CD4-positive, alpha-beta memory T cell (primary cell): Measurements from ENCODE around the gene MAPKAPK2. TPM values are rescaled to one million over a fixed set of nuclear protein-coding genes. Genes with fewer than 3 reads are reported as not detected.
"Not testable (repeated sequence)": the region's sequence is repeated elsewhere in the genome, so short reads cannot be mapped to it uniquely, and the experiment has no call there.

Experiments used
- CTCF ChIA-PET: fragments of 350-600 bp; sonication (Branson Sonifier 250); formaldehyde crosslinking; loops from one replicate; lab custom pipeline; 2021; ENCODE audit warnings: inconsistent platforms; ENCODE audit not compliant: partially characterized antibody; lab: Charles Lee
- POLR2A ChIA-PET: fragments of 350-600 bp; sonication (Branson Sonifier 250); formaldehyde crosslinking; loops from one replicate; lab custom pipeline; 2021; ENCODE audit not compliant: partially characterized antibody; lab: Charles Lee
- DNase-seq, 5 donors: peaks; one replicate each; pipeline versions ENCODE4 v3.0.0 to v3.0.0-alpha.2; 2020 to 2022; ENCODE audit warnings: mixed read lengths in 1 of 5
- H3K27ac ChIP-seq: one replicate; pipeline ENCODE4 v1.7.0; 2013; ENCODE audit warnings: low read depth, low read length
- H3K27me3 ChIP-seq: 2 replicates; pipeline ENCODE4 v1.7.0; 2013; ENCODE audit warnings: mild to moderate bottlenecking, low read length, moderate library complexity; ENCODE audit not compliant: insufficient read depth
- H3K36me3 ChIP-seq: 2 replicates; pipeline ENCODE4 v1.7.0; 2013; ENCODE audit warnings: mild to moderate bottlenecking, low read length, moderate library complexity; ENCODE audit not compliant: insufficient read depth
- H3K4me1 ChIP-seq: 2 replicates; pipeline ENCODE4 v1.7.0; 2013; ENCODE audit warnings: mild to moderate bottlenecking, low read length, moderate library complexity; ENCODE audit not compliant: insufficient read depth
- H3K4me3 ChIP-seq, 2 donors: one replicate each; pipeline ENCODE4 v1.7.0; 2013; ENCODE audit warnings: low read length in 2 of 2, mild to moderate bottlenecking in 1 of 2
- H3K9me3 ChIP-seq, 2 donors: one replicate each; pipeline ENCODE4 v1.7.0; 2013; ENCODE audit warnings: low read length in 2 of 2, control low read depth in 1 of 2; ENCODE audit not compliant: control insufficient read depth in 1 of 2
- H3K27ac Mint-ChIP-seq, 7 donors: one replicate each; pipeline ENCODE4 v1.8.0; 2020 to 2021; ENCODE audit warnings: mixed read lengths in 7 of 7, mild to moderate bottlenecking in 6 of 7, inconsistent platforms in 3 of 7, moderate library complexity in 3 of 7
- H3K27me3 Mint-ChIP-seq, 2 donors: one replicate each; pipeline ENCODE4 v1.8.0; 2020 to 2021; ENCODE audit warnings: mixed read lengths in 2 of 2
- H3K36me3 Mint-ChIP-seq, 2 donors: one replicate each; pipeline ENCODE4 v1.8.0; 2020 to 2021; ENCODE audit warnings: mixed read lengths in 2 of 2, inconsistent platforms in 1 of 2, mild to moderate bottlenecking in 1 of 2
- H3K4me1 Mint-ChIP-seq, 4 donors: one replicate each; pipeline ENCODE4 v1.8.0; 2020 to 2021; ENCODE audit warnings: mixed read lengths in 4 of 4, mild to moderate bottlenecking in 1 of 4
- H3K4me3 Mint-ChIP-seq, 8 donors: one replicate each; pipeline ENCODE4 v1.8.0; 2020 to 2021; ENCODE audit warnings: mixed read lengths in 8 of 8, mild to moderate bottlenecking in 7 of 8, moderate library complexity in 6 of 8, inconsistent platforms in 3 of 8
- H3K9me3 Mint-ChIP-seq, 8 donors: one replicate each; pipeline ENCODE4 v1.8.0; 2020 to 2021; ENCODE audit warnings: mixed read lengths in 8 of 8, mild to moderate bottlenecking in 5 of 8, inconsistent platforms in 3 of 8, moderate library complexity in 1 of 8
- intact Hi-C: fragments of 100-400 bp; cut with micrococcal nuclease; formaldehyde crosslinking; loops from one replicate; pipeline ENCODE4 v1.15.1; 2023
- polyA plus RNA-seq, 2 donors: library from polyadenylated mRNA; unstranded; fragments of 300-500 nt; fragmentation: Illumina TruSeq; gene quantifications; one replicate each; pipeline ENCODE4 v1.2.3, GENCODE V29; 2021
- total RNA-seq, 2 experiments: library from RNA; stranded (reverse); gene quantifications; one replicate each; pipeline ENCODE4 v1.2.3, GENCODE V29; 2021

The MAPKAPK2 gene
- total RNA-seq (10 to 100 TPM; 71.7 to 72.8 TPM), polyA plus RNA-seq (1 to 10 TPM; 1.3 to 3.9 TPM)

GRCh38 chr1:206684478-206685333 lies at the start of gene MAPKAPK2:
TSS of gene MAPKAPK2 (plus strand) at chr1:206684905. CDS start at chr1:206685230, 325 bp downstream.
- H3K4me1 Mint-ChIP-seq = peaks cover 26 to 52% (median 37%) of the 10 kb centered on the region in 4 donors
- Histone ChIP-seq H3K36me3 (no peaks in the 10 kb centered on the region), H3K4me3 (peak within 1 kb of the TSS; percentile 55 to 93), H3K4me1 (peaks cover 45% of the 10 kb centered on the region), H3K27ac (peak within 1 kb of the TSS; percentile 90), H3K9me3 (no peaks in the 10 kb centered on the region), H3K27me3 (no peaks in the 10 kb centered on the region)
- POLR2A ChIA-PET = interaction anchor here (1.1 to 1.8 kb wide), 4 partner anchors 12 to 72 kb away, joined by 3 to 6 read pairs (median 4); partner anchors contain the start of gene EIF2D
- peaks cover 0 to 10% of the 10 kb centered on the region in 2 donors for H3K36me3 Mint-ChIP-seq
- intact Hi-C loops = loop anchor here (1.0 to 5.0 kb wide), 3 partner anchors 33 to 119 kb away; partner anchors contain the start of gene EIF2D
- peaks cover 0 to 2% (median 0%) of the 10 kb centered on the region in 8 donors for H3K9me3 Mint-ChIP-seq
- peaks cover 2 to 3% of the 10 kb centered on the region in 2 donors for H3K27me3 Mint-ChIP-seq
- peak within 1 kb of the TSS; percentile 93 to 100 (median 96) for H3K4me3 Mint-ChIP-seq
- DNase-seq = peak; percentile 71 to 77 (median 73)
- H3K27ac Mint-ChIP-seq = peak within 1 kb of the TSS; percentile 94 to 98 (median 97)
- CTCF ChIA-PET = interaction anchor here (0.6 to 1.9 kb wide), 3 partner anchors 20 to 50 kb away, joined by 3 to 7 read pairs (median 4); partner anchors contain the start of gene DYRK3

- H3K27me3 ChIP-seq = no peaks in the 10 kb centered on the region
- DNase-seq = peak; percentile 84 to 91 (median 87)
- H3K4me1 ChIP-seq = peaks cover 15% of the 10 kb centered on the region
- peak within 1 kb of the TSS; percentile 85 to 96 (median 95) for H3K27ac Mint-ChIP-seq
- ChIA-PET CTCF (interaction anchor here (0.8 to 9.9 kb wide), 31 partner anchors 9 to 368 kb away, joined by 3 to 274 read pairs (median 4); partner anchors contain the start of genes EIF2D, IKBKE and MAPKAPK2), POLR2A (interaction anchor here (0.6 to 2.4 kb wide), 15 partner anchors 13 to 346 kb away, joined by 3 to 19 read pairs (median 3); partner anchors contain the start of genes EIF2D, FCMR and RASSF5)
- peak within 1 kb of the TSS; percentile 87 to 96 (median 90) for H3K4me3 Mint-ChIP-seq
- no peaks in the 10 kb centered on the region for H3K9me3 ChIP-seq
- peak within 1 kb of the TSS; percentile 37 to 87 for H3K4me3 ChIP-seq
- H3K27me3 Mint-ChIP-seq = peaks cover 4 to 7% of the 10 kb centered on the region in 2 donors
- peaks cover 8 to 26% (median 13%) of the 10 kb centered on the region in 4 donors for H3K4me1 Mint-ChIP-seq
- H3K9me3 Mint-ChIP-seq = no peaks in the 10 kb centered on the region
- intact Hi-C loops = loop anchor here (1.0 to 10.0 kb wide), 5 partner anchors 23 to 439 kb away; partner anchors contain the start of gene EIF2D
- no peaks in the 10 kb centered on the region for H3K36me3 ChIP-seq
- no peaks in the 10 kb centered on the region for H3K36me3 Mint-ChIP-seq
- peak within 1 kb of the TSS; percentile 48 for H3K27ac ChIP-seq
These were observed 49.4 kb upstream of the MAPKAPK2 start, which contains the start of gene DYRK3 for GRCh38 chr1:206635080-206635977. TSS of gene DYRK3 (plus strand) at chr1:206635536. CDS start at chr1:206635704, 168 bp downstream.

DNA sequence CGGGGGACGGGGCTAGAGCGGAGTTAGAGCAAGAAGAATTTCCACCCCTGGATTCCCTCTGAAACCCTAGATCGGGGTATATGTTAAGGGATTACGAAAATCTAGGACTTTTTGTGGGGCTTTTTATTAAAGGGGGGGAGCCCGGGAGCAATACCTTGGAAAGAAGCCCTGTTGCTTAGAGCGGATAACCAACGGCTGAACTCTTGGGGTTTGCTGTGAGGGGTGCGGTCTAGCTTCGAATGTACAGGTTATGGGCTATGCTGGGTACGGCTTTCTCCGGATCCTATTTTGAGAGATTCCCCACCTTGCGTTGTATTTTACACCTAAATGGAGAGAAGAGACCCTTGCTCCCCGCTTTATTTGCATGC lies 48.7 kb upstream of the MAPKAPK2 start:
- H3K9me3 Mint-ChIP-seq = no peaks in the 10 kb centered on the region
- H3K4me1 Mint-ChIP-seq = peaks cover 8 to 26% (median 13%) of the 10 kb centered on the region in 4 donors
- Histone ChIP-seq H3K9me3 (no peaks in the 10 kb centered on the region), H3K27ac (peak overlapping the region; percentile 24), H3K4me3 (peak overlapping the region; percentile 37 to 87), H3K27me3 (no peaks in the 10 kb centered on the region), H3K36me3 (no peaks in the 10 kb centered on the region), H3K4me1 (peaks cover 15% of the 10 kb centered on the region)
- H3K27me3 Mint-ChIP-seq = peaks cover 4 to 7% of the 10 kb centered on the region in 2 donors
- CTCF ChIA-PET = interaction anchor here (1.0 to 9.9 kb wide), 15 partner anchors 9 to 346 kb away, joined by 3 to 274 read pairs (median 6); partner anchors contain the start of genes EIF2D and MAPKAPK2
- H3K4me3 Mint-ChIP-seq = peak overlapping the region; percentile 69 to 95 (median 79)
- DNase-seq = peak in 2 of 5 donors; percentile 14 to 23
- H3K27ac Mint-ChIP-seq = peak overlapping the region in 6 of 7 donors; percentile 46 to 85 (median 67)
- no peaks in the 10 kb centered on the region for H3K36me3 Mint-ChIP-seq
- intact Hi-C loops = loop anchor here (1.0 to 10.0 kb wide), 5 partner anchors 24 to 439 kb away; partner anchors contain the start of gene EIF2D
- POLR2A ChIA-PET = interaction anchor here (0.6 to 2.4 kb wide), 12 partner anchors 12 to 285 kb away, joined by 3 to 19 read pairs (median 4); partner anchors contain the start of genes EIF2D, FCMR and RASSF5

- H3K27ac Mint-ChIP-seq = peak overlapping the region in 2 of 7 donors; percentile 2 to 5
- H3K27me3 Mint-ChIP-seq = peaks cover 4 to 5% of the 10 kb centered on the region in 2 donors
- no peak for DNase-seq
- H3K4me1 ChIP-seq = peaks cover 15% of the 10 kb centered on the region
- H3K36me3 Mint-ChIP-seq = no peaks in the 10 kb centered on the region
- POLR2A ChIA-PET = interaction anchor here (2.4 kb wide), 1 partner anchor 24 kb away, joined by 19 read pairs; the partner anchor contains the start of gene EIF2D
- H3K9me3 ChIP-seq = no peaks in the 10 kb centered on the region
- intact Hi-C loops = loop anchor here (10.0 kb wide), 1 partner anchor 438 kb away; no protein-coding TSS in a partner anchor
- no peaks in the 10 kb centered on the region for H3K36me3 ChIP-seq
- no peak overlapping the region for H3K27ac ChIP-seq
- H3K4me1 Mint-ChIP-seq = peaks cover 8 to 26% (median 13%) of the 10 kb centered on the region in 4 donors
- peak overlapping the region in 2 of 8 donors; percentile 14 to 33 for H3K4me3 Mint-ChIP-seq
- no peaks in the 10 kb centered on the region for H3K9me3 Mint-ChIP-seq
- H3K4me3 ChIP-seq = no peak overlapping the region
- CTCF ChIA-PET = interaction anchor here (0.9 to 5.4 kb wide), 5 partner anchors 10 to 91 kb away, joined by 3 to 30 read pairs (median 9); partner anchors contain the start of gene EIF2D
- no peaks in the 10 kb centered on the region for H3K27me3 ChIP-seq
These were observed 48.0 kb upstream of the MAPKAPK2 start for GRCh38 chr1:206636671-206637070.

DNA sequence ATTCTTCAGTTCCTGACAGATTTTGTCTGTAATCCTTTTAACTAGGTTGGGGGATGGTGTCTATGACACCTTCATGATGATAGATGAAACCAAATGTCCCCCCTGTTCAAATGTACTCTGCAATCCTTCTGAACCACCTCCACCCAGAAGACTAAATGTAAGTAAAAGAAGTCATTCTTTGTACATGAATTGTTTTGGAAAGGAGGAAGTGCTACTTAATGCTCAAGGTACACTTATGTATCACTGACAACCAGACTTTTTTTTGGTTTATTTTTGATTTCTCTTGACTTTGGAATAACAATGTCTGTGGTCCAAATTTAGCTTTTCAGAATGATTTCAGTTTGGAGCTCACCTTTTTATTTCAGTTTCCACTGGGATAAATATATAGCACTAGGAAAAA lies 47.1 kb upstream of the MAPKAPK2 start:
- intact Hi-C loops = loop anchor here (10.0 kb wide), 1 partner anchor 437 kb away; no protein-coding TSS in a partner anchor
- peaks cover 8 to 26% (median 13%) of the 10 kb centered on the region in 4 donors for H3K4me1 Mint-ChIP-seq
- Histone ChIP-seq H3K36me3 (no peaks in the 10 kb centered on the region), H3K4me1 (peaks cover 15% of the 10 kb centered on the region), H3K27me3 (no peaks in the 10 kb centered on the region), H3K27ac (no peak overlapping the region), H3K9me3 (no peaks in the 10 kb centered on the region), H3K4me3 (no peak overlapping the region)
- peaks cover 2 to 3% of the 10 kb centered on the region in 2 donors for H3K27me3 Mint-ChIP-seq
- POLR2A ChIA-PET = no interaction called here
- peak overlapping the region in 3 of 7 donors; percentile 2 to 81 (median 20) for H3K27ac Mint-ChIP-seq
- no peaks in the 10 kb centered on the region for H3K36me3 Mint-ChIP-seq
- H3K9me3 Mint-ChIP-seq = no peaks in the 10 kb centered on the region
- no peak for DNase-seq
- CTCF ChIA-PET = interaction anchor here (0.6 to 5.4 kb wide), 5 partner anchors 10 to 92 kb away, joined by 3 to 30 read pairs (median 6); partner anchors contain the start of gene EIF2D
- peak overlapping the region in 1 of 8 donors; percentile 0 for H3K4me3 Mint-ChIP-seq

- intact Hi-C loops, H3K27me3 ChIP-seq, H3K36me3 Mint-ChIP-seq, H3K4me1 Mint-ChIP-seq, POLR2A ChIA-PET, CTCF ChIA-PET, H3K9me3 ChIP-seq, DNase-seq, H3K27ac Mint-ChIP-seq, H3K27ac ChIP-seq, H3K4me3 ChIP-seq, H3K36me3 ChIP-seq, H3K9me3 Mint-ChIP-seq, H3K4me1 ChIP-seq, H3K27me3 Mint-ChIP-seq, H3K4me3 Mint-ChIP-seq: not testable (repeated sequence)
These were observed 42.6 kb upstream of the MAPKAPK2 start for GRCh38 chr1:206642074-206642473.
